SK-N-MC (cell line): ENCODE results near the gene ABI3BP.

ENCODE experiments used
- EZH2 ChIP-seq: fragments of 200-600 bp; sonication (generic); IDR thresholded peaks from one replicate; pipeline ENCODE4 v1.6.1; 2017; ENCODE audit warnings: antibody characterized with exemption
- POLR2AphosphoS5 ChIP-seq: IDR thresholded peaks from 2 replicates; pipeline ENCODE4 v1.6.1; 2012; ENCODE audit warnings: mild to moderate bottlenecking, low read depth, low read length, borderline replicate concordance

DNA sequence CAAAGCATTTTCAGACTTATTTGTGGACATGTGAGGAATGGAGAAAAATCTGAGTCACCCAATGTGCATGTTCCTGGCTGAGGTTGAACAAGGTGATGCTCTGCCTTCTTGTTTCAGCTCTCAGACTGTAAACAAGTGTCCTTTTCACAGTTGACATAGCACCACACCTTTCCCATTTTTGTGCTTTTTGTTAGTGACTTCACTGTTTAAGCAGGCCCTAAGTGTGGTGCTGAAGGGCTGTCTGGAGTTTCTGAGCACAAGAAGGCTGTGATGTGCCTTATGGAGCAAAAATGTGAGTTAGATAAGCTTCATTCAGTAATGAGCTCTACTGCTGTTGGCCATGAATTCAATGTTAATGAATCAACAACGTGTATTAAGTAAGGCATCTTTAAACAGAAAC lies 20.4 kb downstream of the ABI3BP start:
- no peak for TF ChIP-seq POLR2AphosphoS5
- TF ChIP-seq EZH2, result no peak
